Lower lobe of right lung (tissue), 2 donors: ENCODE results near the gene ALOX15. TPM values are rescaled to one million over a fixed set of nuclear protein-coding genes. Genes with fewer than 3 reads are reported as not detected.
"Not testable (repeated sequence)": the region's sequence is repeated elsewhere in the genome, so short reads cannot be mapped to it uniquely, and the experiment has no call there.

Source experiments
- ATAC-seq, 2 donors: fragments of 200-7000 bp; cut with Tn5 transposase; one replicate each; pipeline ENCODE4 v1.9.1; 2020 to 2022; ENCODE audit warnings: mild to moderate bottlenecking in 2 of 2, moderate library complexity in 2 of 2
- DNase-seq: peaks from one replicate; pipeline ENCODE4 v3.0.0-alpha.2; 2020
- H3K27ac ChIP-seq: fragments of 200-600 bp; one replicate; pipeline ENCODE4 v1.8.0; 2022
- H3K27me3 ChIP-seq: fragments of 200-600 bp; one replicate; pipeline ENCODE4 v1.8.0; 2022; ENCODE audit warnings: low read depth
- H3K36me3 ChIP-seq: fragments of 200-600 bp; one replicate; pipeline ENCODE4 v1.8.0; 2022; ENCODE audit warnings: mild to moderate bottlenecking
- H3K4me1 ChIP-seq: fragments of 200-600 bp; one replicate; pipeline ENCODE4 v1.8.0; 2022
- H3K4me3 ChIP-seq: fragments of 200-600 bp; one replicate; pipeline ENCODE4 v1.8.0; 2022; ENCODE audit warnings: mild to moderate bottlenecking
- H3K9me3 ChIP-seq: fragments of 200-600 bp; one replicate; pipeline ENCODE4 v1.8.0; 2022
- intact Hi-C: fragments of 100-400 bp; cut with DNase I; formaldehyde crosslinking; loops from one replicate; pipeline ENCODE4 v1.11.0; 2022
- total RNA-seq: library from RNA; stranded (reverse); fragmentation: NEBNext Ultra II Directional; extraction: Animal tissue kit (Norgen Biotek cat#: 25700); gene quantifications from one replicate; pipeline ENCODE4 v1.2.1, GENCODE V29; 2021
- TF ChIP-seq, protein P1 (sequence below): fragments of 200-600 bp; IDR thresholded peaks from one replicate; pipeline ENCODE4 v1.8.0; 2022; ENCODE audit warnings: antibody characterized with exemption, mild to moderate bottlenecking
- donor health status: DM: no; HTN: yes; CAD: no; lungs with severe emphysema.

The ALOX15 gene
- total RNA-seq, 1 donor from 2014 or later = 6.1 TPM

DNA sequence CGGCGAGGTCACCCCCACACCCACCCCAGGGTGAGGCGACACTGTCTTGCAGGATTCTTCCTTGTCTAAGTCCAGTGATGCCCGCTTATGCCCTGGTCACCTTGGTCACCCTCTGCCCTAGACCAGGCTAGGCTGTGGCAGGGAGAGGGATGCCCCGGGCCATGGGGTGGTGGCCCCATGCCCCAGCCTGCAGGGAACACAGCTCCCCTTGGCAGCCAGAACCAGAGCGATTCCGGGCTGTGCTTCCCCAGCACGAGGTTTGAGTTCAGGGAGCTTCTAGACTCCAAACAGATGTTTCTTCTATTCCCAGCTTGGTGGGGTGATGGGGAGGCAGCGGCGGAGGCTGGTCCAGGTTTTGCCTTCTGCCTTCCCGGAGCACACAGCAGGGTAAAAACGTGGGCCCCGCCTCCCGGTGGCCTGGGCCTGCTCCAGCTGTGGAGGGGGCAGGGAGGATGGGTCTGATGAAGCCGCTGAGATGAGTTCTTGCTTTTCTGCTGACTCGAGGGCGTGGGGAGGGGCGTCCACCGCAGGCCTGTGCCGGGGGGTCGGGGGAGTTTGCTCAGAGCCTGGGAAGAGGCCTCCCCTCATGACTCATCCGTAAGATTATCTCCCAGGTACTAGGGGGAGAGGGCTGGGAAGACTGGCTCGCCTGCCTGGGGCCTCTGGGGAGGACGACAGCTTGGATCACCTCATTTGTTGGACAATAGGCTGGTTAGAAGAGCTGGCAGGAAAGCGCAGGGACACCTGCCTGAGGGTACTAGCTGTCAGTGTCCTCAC, 41.8 kb downstream of the ALOX15 start:
- H3K27me3 ChIP-seq = no peaks in the 10 kb centered on the region
- H3K4me1 ChIP-seq = peaks cover 20% of the 10 kb centered on the region
- TF ChIP-seq, protein P1, sequence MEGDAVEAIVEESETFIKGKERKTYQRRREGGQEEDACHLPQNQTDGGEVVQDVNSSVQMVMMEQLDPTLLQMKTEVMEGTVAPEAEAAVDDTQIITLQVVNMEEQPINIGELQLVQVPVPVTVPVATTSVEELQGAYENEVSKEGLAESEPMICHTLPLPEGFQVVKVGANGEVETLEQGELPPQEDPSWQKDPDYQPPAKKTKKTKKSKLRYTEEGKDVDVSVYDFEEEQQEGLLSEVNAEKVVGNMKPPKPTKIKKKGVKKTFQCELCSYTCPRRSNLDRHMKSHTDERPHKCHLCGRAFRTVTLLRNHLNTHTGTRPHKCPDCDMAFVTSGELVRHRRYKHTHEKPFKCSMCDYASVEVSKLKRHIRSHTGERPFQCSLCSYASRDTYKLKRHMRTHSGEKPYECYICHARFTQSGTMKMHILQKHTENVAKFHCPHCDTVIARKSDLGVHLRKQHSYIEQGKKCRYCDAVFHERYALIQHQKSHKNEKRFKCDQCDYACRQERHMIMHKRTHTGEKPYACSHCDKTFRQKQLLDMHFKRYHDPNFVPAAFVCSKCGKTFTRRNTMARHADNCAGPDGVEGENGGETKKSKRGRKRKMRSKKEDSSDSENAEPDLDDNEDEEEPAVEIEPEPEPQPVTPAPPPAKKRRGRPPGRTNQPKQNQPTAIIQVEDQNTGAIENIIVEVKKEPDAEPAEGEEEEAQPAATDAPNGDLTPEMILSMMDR = no peak
- no peak overlapping the region for H3K4me3 ChIP-seq
- no peaks in the 10 kb centered on the region for H3K36me3 ChIP-seq
- DNase-seq = no peak
- H3K9me3 ChIP-seq = no peaks in the 10 kb centered on the region
- intact Hi-C loops = no loop called here
- peak; percentile 43 to 60 for ATAC-seq
- peak overlapping the region; percentile 53 for H3K27ac ChIP-seq

DNA sequence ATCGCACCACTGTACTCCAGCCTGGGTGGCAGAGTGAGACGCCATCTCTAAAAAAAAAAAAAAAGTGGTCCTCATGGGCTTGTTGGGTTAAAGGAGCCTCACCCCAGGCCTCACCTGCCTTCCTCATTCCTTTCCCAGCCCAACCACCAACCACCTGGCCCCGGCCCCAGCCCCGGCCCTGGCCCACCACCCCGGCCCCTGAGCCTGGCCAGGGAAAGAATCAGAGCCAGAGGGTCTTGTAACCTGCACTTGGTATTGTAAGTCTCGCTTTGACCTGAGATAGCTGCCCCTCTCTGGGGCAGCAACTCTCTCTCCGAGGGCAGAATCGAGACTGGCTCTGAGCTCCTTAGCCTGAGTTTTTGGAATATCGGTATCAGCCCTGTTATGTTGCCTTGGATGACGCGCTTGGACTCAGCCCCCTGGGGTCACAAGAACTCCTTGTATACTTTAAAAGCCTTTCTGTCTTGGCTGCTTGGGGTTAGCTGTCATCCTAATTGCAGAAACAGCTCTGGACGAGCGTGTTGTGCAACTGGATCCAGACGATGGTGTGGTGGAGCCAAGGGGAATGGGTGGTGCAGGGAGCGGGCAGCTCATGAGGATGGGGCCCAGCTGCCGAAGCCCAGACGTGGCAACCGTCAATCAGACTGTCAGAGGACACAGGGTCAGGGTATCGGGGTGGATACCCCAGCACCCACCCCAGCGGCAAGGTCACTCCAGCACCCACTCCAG, 42.5 kb downstream of the ALOX15 start:
- intact Hi-C loops = no loop called here
- TF ChIP-seq, protein P1 = no peak
- H3K27me3 ChIP-seq = no peaks in the 10 kb centered on the region
- peak overlapping the region; percentile 72 for H3K27ac ChIP-seq
- H3K36me3 ChIP-seq = no peaks in the 10 kb centered on the region
- ATAC-seq (peak; percentile 67 to 77), DNase-seq (no peak)
- H3K9me3 ChIP-seq = no peaks in the 10 kb centered on the region
- H3K4me3 ChIP-seq = no peak overlapping the region
- peaks cover 25% of the 10 kb centered on the region for H3K4me1 ChIP-seq

DNA sequence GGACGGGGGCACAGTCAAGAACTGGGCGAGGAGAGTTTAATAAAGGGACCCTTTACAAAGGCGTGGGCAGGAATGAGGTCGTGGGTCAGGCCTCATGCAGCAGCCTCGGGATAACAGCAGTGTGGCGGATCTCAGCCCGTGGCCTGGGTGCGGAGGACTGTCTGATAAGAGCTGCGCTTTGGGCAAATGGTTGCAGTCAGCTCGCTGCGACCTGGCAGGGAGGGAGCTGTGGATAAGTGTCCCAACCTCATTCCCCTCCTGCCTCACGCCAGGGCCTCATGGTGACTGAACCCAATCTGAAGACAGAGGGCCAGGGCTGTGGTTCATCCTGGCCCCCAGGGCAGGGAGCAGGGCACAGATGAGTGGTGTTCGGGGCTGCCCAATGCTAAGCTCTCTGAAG, 43.5 kb downstream of the ALOX15 start:
- DNase-seq = no peak
- H3K4me3 ChIP-seq = no peak overlapping the region
- H3K9me3 ChIP-seq = no peaks in the 10 kb centered on the region
- intact Hi-C loops = no loop called here
- H3K36me3 ChIP-seq = no peaks in the 10 kb centered on the region
- no peaks in the 10 kb centered on the region for H3K27me3 ChIP-seq
- H3K4me1 ChIP-seq = peaks cover 25% of the 10 kb centered on the region
- TF ChIP-seq, protein P1 = no peak
- ATAC-seq = no peak
- H3K27ac ChIP-seq = peak overlapping the region; percentile 72

DNA sequence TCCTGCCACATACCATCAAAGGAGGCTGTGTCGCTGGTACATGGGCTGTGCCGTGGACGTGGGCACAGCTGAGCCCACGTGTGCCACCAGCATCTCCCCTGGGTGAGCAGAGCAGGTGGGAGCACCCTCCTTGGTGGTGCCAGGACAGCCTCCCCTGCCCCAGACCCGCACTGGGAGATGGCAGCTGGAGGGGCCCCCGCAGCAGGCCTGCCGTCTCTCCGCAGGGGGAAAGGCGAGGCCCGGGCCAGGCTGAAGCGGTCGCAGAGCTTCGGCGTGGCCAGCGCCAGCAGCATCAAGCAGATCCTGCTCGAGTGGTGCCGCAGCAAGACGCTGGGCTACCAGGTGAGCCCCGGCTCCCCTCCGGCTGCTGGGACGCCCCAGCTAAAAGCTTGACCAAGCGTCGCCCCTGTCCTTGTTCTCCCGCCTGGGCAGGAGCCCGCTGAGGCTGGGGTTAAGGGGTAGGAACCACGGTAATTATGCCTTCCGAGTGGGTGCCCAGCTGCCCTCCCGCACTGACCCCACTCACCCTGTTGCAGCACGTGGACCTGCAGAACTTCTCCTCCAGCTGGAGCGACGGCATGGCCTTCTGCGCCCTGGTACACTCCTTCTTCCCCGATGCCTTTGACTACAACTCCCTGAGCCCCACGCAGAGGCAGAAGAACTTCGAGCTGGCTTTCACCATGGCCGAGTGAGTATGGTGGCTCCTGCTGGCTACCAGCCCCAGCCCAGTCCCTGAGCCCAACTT, 44.7 kb downstream of the ALOX15 start:
- peaks cover 25% of the 10 kb centered on the region for H3K4me1 ChIP-seq
- ATAC-seq (no peak), DNase-seq (no peak)
- no peaks in the 10 kb centered on the region for H3K27me3 ChIP-seq
- H3K27ac ChIP-seq = no peak overlapping the region
- H3K4me3 ChIP-seq = no peak overlapping the region
- no peaks in the 10 kb centered on the region for H3K9me3 ChIP-seq
- intact Hi-C loops = no loop called here
- no peaks in the 10 kb centered on the region for H3K36me3 ChIP-seq
- TF ChIP-seq, protein P1 = no peak

DNA sequence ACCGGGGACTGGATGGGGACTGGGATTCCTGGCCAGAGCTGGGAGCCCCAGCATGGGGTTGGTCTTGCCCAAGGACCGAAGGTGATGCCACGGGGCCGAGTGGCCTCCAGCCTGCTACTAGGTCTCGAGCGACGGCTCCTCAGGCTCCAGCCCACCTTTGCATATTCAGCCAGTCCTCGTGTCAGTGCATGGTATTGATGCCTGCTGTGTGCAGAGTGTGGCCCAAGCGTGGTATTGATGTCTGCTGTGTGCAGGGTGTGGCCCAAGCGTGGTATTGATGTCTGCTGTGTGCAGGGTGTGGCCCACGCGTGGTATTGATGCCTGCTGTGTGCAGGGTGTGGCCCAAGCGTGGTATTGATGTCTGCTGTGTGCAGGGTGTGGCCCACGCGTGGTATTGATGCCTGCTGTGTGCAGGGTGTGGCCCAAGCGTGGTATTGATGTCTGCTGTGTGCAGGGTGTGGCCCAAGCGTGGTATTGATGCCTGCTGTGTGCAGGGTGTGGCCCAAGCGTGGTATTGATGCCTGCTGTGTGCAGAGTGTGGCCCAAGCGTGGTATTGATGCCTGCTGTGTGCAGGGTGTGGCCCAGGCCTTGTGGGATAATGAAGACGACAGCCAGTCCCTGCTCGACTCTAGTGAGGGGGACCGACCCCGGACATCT, 45.7 kb downstream of the ALOX15 start:
- not testable (repeated sequence) for DNase-seq, ATAC-seq

More for the DNA sequence above, 45.7 kb downstream of the ALOX15 start:
- H3K36me3 ChIP-seq, H3K4me3 ChIP-seq, H3K9me3 ChIP-seq, H3K27ac ChIP-seq, intact Hi-C loops, H3K27me3 ChIP-seq: not testable (repeated sequence)
- peaks cover 25% of the 10 kb centered on the region for H3K4me1 ChIP-seq
